Stromal cell of bone marrow (primary cell): ENCODE results near the gene RAB1A.
"Not testable (repeated sequence)": the region's sequence is repeated elsewhere in the genome, so short reads cannot be mapped to it uniquely, and the experiment has no call there.

ENCODE experiments used
- DNase-seq: peaks from one replicate; pipeline ENCODE4 v3.0.0-alpha.2; 2012; ENCODE audit warnings: low read depth

The RAB1A gene

DNA sequence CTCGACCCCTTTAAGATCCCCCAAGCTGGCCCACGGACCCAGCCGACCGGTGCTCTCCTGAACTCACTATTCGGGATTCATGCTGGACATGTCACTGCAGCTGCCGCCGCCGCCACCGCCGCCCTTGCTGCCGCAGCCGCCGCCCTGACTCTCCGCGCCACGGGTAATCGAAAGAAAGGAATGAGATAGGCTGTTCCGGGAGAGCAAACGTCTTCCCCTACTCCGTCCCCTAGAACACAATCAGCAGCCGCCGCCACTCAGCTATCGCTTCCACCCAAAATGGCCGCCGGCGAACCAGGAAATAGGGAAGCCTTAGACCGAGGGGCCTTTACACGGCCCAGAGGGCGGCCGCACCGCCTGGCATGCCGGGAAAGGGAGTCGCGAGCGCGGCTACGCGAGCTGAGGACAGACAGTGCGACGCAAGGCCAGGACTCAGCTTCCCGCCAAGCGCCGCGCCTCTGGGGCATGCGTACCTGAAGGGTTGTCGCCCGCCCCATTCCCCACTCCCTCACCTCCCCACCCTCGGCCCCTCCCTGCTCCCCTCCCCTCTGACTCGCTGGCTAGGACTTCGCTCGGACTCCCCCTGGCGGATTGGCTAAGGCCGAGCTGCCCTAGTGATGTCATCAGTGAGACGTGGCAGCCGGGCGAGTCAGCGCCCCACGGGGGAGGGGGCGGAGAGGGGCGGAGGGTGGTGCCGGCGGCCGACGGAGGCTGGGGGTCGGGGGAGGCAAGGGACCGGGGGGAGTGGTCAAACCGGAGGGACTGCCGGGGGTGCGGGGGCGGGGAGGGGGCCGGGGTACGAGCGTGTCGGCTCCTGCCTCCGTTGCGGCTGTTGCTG is at the start of gene RAB1A:
Gene RAB1A, minus strand, starts transcription at position 281 of the 838 bp plus-strand sequence. Its CDS starts 191 bp downstream, at position 90.
- DNase-seq, result peak; percentile 99

GRCh38 chr2:65177751-65178442 is 48.0 kb upstream of the RAB1A start:
- no peak for DNase-seq

DNA sequence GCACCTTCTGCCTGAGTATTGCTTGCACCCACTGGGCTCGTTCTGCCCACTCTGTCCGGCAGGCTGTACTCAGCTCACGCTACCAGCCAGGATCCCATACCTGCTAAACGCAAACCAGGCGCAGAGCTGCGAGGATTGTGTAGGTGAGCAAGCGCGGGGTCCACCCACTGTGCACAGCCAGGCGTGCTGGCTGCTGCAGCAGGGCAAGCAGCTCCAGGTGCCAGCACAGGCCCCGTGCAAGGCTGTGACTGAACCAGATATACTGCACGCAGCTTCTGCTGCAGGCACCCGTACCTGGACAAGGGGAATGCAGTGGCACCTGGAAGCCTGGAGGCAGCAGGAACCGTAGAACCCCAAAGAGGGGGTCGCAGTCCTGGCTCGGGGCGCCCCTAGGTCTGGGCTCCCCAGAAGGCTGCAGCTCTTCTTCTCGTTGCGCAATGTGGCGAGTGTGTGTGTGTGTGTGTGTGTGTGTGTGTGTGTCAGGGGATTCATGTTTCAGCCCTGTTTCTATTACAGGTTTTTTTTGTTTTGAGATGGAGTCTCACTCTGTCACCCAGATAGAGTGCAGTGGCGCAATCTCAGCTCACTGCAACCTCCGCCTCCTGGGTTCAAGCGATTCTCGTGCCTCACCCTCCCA is 46.1 kb upstream of the RAB1A start:
- no peak for DNase-seq

DNA sequence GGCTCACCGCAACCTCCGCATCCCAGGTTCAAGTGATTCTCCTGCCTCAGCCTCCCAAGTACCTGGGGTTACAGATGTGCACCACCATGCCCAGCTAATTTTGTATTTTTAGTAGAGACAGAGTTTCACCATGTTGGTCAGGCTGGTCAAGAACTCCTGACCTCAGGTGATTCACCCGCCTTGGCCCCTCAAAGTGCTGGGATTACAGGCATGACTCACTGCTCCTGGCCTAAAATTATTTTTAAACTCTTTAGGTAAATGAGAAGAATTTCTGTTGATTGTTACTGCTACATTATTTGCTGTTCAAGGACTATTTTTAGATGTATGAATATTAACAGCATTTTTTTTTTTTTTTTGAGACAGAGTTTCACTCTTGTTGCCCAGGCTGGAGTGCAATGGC is 44.1 kb upstream of the RAB1A start:
- DNase-seq, result not testable (repeated sequence)

- DNase-seq, result no peak
Measured at GRCh38 chr2:65172994-65173790, 43.3 kb upstream of the RAB1A start.

GRCh38 chr2:65170611-65171477 is 40.9 kb upstream of the RAB1A start:
- not testable (repeated sequence) for DNase-seq

DNA sequence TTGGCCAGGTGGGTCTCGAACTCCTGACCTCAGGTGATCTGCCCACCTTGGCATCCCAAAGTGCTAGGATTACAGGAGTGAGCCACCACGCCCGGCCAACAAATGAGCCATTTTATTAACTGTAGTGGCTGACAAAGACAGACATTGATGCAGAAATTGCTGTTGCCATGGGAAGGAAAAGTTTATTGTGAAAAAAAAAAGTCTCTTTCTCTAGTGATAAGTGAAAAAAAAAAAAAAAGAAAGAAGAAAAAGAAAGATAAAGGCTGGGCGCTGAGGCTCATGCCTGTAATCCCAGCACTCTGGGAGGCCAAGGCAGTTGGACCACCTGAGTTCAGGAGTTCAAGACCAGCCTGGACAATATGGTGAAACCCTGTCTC is 39.8 kb upstream of the RAB1A start:
- no peak for DNase-seq

DNA sequence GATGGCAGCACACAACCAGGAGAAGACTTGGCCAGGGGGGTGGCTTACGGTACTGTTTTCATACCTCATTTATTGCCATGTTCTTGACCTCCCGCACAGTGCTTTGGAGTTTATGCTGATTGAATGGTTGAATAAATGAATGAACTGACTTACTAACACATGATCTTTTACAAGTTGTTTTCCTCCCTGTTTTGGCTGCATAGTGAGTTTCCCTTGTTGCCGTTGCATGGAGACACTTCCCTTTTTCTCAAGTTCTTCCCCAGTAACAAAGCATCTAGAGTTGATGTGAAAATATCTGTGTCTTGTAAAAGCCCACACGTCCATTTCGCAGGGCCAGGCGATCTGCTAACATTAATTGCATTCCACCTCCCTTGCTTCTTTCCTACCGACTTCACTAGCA is 35.7 kb upstream of the RAB1A start:
- DNase-seq, result no peak

DNA sequence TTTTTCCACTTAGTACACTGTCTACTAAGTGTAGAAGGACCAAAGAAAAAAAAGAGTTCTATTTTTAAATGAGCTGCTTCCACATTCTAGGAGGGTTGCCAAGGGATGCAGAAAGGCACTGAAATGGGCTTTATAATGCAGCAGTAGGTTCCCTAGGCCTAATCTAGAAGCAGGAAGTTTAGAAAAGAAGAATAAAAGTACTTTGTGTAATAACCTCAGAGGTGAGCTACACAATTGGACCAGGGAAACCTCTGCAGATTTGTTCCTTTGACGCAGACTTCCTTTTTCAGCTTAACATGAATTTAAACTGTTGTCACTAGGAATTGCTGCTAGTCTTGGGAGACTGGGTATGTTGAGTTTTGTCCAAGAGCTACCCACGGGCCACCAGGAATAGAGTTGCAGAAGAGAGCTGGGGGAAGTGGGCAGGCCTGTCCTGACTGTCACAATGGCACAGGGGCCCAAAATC is 34.6 kb upstream of the RAB1A start:
- peak; percentile 18 for DNase-seq

DNA sequence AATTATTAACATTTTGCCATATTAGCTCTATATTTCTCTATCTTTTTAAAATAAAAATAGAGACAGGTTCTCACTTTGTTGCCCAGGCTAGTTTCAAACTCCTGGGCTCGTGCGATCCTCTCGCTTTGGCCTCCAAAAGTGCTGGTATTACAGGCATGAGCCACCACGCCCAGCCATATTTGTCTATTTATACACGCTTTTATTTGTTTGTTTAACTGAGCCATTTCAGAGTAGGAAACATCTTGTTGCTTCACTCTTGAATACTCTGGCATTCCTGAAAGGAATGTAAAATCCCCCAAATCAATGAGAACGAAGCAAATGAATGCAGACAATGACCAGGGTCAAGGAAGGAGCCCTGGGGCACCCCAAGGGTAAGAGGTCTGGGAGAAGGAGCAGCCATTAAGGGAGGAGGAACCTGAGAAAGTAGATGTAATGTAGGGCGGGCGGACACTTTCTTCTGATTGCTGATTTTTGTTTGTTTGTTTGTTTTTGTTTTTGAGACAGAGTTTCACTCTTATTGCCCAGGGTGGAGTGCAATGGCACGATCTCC is 31.7 kb upstream of the RAB1A start:
- DNase-seq, result no peak

- DNase-seq, result no peak
Measured at GRCh38 chr2:65159906-65160305, 30.0 kb upstream of the RAB1A start.

DNA sequence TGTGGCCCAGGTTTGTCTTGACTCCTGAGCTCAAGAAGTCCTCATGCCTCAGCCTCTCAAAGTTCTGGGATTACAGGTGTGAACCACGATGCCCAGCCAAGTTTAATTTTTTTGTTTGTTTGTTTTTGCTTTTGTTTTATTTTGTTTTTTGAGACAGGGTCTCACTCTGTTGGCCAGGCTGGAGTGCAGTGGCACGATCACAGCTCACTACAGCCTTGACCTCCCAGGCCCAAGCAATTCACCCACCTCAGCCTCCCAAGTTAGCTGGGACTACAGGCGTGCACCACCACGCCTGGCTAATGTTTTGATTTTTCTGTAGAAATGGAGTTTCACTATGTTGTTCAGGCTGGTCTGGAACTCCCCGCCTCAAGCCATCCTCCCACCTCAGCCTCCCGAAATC is 29.4 kb upstream of the RAB1A start:
- no peak for DNase-seq

GRCh38 chr2:65158557-65158956 is 28.7 kb upstream of the RAB1A start:
- no peak for DNase-seq

- DNase-seq, result not testable (repeated sequence)
Measured at GRCh38 chr2:65157856-65158255, 27.9 kb upstream of the RAB1A start.

GRCh38 chr2:65156041-65156440 is 26.1 kb upstream of the RAB1A start:
- no peak for DNase-seq

DNA sequence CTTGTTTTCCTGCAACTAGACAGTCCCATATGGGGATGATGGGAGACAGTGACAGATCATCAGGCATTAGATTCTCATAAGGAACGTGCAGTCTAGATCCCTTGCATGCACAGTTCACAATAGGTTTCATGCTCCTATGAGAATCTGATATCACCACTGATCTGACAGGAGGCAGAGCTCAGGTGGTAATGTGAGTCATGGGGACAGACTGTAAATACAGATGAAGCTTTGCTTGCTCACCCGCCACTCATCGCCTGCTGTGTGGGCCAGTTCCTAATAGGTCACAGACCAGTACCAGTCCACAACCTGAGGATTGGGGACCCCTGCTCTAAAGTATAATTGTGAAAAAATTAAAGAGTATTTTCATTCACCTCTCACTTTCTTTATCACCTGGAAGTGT is 23.6 kb upstream of the RAB1A start:
- DNase-seq, result no peak

- no peak for DNase-seq
Measured at GRCh38 chr2:65146078-65146477, 16.2 kb upstream of the RAB1A start.

DNA sequence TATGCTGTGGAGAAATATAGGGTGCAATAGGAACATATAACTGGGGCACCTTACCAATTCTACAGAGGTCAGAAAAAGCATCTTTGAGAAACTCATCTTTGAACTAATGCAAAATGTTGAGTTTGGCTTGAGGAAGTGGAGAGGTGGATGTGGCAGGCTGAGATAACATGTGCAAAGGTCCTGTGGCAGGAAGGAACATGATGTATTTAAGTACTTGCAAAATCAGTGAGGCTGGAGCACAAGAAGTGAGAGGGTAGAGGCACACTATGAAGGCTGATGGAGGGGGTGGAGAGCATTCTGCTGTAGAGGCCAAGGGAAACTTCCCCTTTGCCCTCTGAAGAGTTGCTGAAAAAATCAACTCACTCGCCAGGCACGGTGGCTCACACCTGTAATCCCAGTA is 14.7 kb upstream of the RAB1A start:
- no peak for DNase-seq

DNA sequence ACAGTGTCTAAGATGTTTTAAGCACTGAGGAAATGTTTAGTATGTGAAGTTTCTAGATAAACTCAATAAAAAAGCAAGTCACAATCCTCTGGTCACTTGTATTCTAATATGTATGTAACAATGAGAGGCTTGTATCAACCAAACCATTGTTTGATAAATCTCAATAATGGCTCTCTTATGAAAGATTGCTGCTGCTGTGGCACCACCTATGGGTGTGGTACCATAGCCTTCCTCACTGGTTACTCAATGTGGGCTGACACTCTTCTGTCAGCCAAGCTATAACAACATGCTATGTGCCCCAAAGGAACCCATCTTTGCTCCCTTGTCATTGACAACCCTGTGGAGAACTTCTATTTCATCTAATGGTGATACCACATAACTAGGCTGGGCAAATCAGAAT is 12.6 kb upstream of the RAB1A start:
- no peak for DNase-seq

DNA sequence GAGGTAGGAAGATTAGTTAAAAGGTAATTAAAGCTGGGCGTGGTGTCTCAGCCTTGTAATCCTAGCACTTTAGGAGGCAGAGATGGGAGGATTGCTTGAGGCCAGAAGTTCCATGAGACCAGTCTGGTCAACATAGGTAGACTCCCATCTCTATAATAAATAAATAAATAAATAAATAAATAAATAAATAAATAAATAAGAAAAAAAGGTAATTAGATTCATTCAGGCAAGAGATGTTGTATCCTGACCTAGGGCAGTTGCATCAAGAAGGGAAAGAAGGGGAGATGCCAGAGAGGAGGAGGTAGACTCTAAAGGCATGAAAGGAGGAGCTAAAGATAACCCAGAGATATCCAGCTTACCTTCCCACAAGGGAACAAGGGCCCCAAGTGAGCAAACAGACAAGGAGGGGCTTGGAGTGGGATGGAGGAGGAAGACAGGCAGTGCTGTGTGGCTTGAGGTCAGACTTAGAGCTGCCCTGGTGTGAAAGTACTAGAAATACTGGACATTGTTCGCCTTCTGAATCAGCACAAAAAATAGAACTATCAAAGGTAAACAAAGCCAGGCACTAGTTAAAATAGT is 7.4 kb upstream of the RAB1A start:
- no peak for DNase-seq
